Endothelial cell of umbilical vein (primary cell): ENCODE results near the gene OPCML. TPM values are rescaled to one million over a fixed set of nuclear protein-coding genes. Genes with fewer than 3 reads are reported as not detected.

ENCODE experiments used
- BruUV-seq: library from RNA; stranded (reverse); fragments of 400-500 nt; replicated peaks from 2 replicates; lab custom pipeline; 2021; lab: Mats Ljungman, UMichigan
- CTCF ChIA-PET: fragments of 300-600, 350-600 bp; sonication (Branson Sonifier 250); formaldehyde crosslinking; loops from one replicate; lab custom pipeline; 2021; ENCODE audit warnings: antibody characterized with exemption, inconsistent platforms; lab: Charles Lee
- POLR2A ChIA-PET: fragments of 300-600, 350-600 bp; sonication (Branson Sonifier 250); formaldehyde crosslinking; loops from one replicate; lab custom pipeline; 2021; ENCODE audit warnings: antibody characterized with exemption, inconsistent platforms; lab: Charles Lee
- DNase-seq: peaks from one replicate; pipeline ENCODE4 v3.0.0-alpha.2; 2011; ENCODE audit warnings: low read depth, low spot score
- FAIRE-seq: peaks from 2 replicates; lab custom pipeline; 2011; peaks lifted over from hg19 to GRCh38; lab: Jason Lieb, UNC
- H2AFZ ChIP-seq: 2 replicates; pipeline ENCODE4 v1.6.0; 2012; ENCODE audit warnings: low read depth, low read length, control low read depth, inconsistent platforms
- H3K27ac ChIP-seq: 2 replicates; pipeline ENCODE4 v1.5.1; 2011; ENCODE audit warnings: low read depth, mild to moderate bottlenecking, control low read depth, low read length, moderate library complexity; ENCODE audit not compliant: insufficient read depth
- H3K27me3 ChIP-seq, 2 experiments: 2 replicates each; pipeline versions ENCODE4 v1.6.0 to v1.6.1; 2011; ENCODE audit warnings: low read length in 2 of 2, mixed read lengths in 1 of 2; ENCODE audit not compliant: control insufficient read depth in 2 of 2, insufficient read depth in 2 of 2
- H3K36me3 ChIP-seq, 2 experiments: 2 replicates in 1 of 2; 3 replicates in 1 of 2; pipeline ENCODE4 v1.5.1; 2011; ENCODE audit warnings: low read length in 2 of 2, mild to moderate bottlenecking in 1 of 2, moderate library complexity in 1 of 2; ENCODE audit not compliant: control insufficient read depth in 2 of 2, insufficient read depth in 2 of 2; ENCODE audit errors: extremely low read depth in 1 of 2
- H3K4me1 ChIP-seq: 3 replicates; pipeline ENCODE4 v1.5.1; 2011; ENCODE audit warnings: mild to moderate bottlenecking, low read length; ENCODE audit not compliant: control insufficient read depth, insufficient read depth; ENCODE audit errors: extremely low read depth
- H3K4me2 ChIP-seq: 2 replicates; pipeline ENCODE4 v1.6.1; 2011; ENCODE audit warnings: low read length, control low read depth, mixed read lengths; ENCODE audit not compliant: insufficient read depth
- H3K4me3 ChIP-seq, 3 experiments: fragments of 200-600 bp in 1 of 3; sonication (generic), shearing (Covaris generic) in 1 of 3; replicated peaks in 1 of 3; 2 replicates each; pipeline ENCODE4 v1.5.1; 2011 to 2016; ENCODE audit warnings: control low read depth in 3 of 3, low read length in 3 of 3, mild to moderate bottlenecking in 2 of 3, inconsistent platforms in 1 of 3, low read depth in 1 of 3, moderate library complexity in 1 of 3; ENCODE audit not compliant: insufficient read depth in 1 of 3
- H3K79me2 ChIP-seq: 2 replicates; pipeline ENCODE4 v1.6.0; 2012; ENCODE audit warnings: low read length, inconsistent platforms; ENCODE audit not compliant: control insufficient read depth, insufficient read depth
- H3K9ac ChIP-seq: replicated peaks from 2 replicates; pipeline ENCODE3; 2011; ENCODE audit warnings: low read length, control low read depth; ENCODE audit not compliant: insufficient read depth; ENCODE audit errors: extremely low read depth
- H3K9me1 ChIP-seq: replicated peaks from 3 replicates; pipeline ENCODE4 v1.6.0; 2011; ENCODE audit warnings: mild to moderate bottlenecking, low read length; ENCODE audit not compliant: control insufficient read depth, insufficient read depth; ENCODE audit errors: extremely low read depth
- H3K9me3 ChIP-seq: replicated peaks from 2 replicates; pipeline ENCODE4 v1.5.1; 2012; ENCODE audit warnings: low read length, inconsistent platforms; ENCODE audit not compliant: control insufficient read depth, insufficient read depth
- H4K20me1 ChIP-seq: replicated peaks from 2 replicates; pipeline ENCODE3; 2011; ENCODE audit warnings: mild to moderate bottlenecking, low read length; ENCODE audit not compliant: control insufficient read depth, insufficient read depth; ENCODE audit errors: extremely low read depth
- FOS ChIP-seq: IDR thresholded peaks from 2 replicates; pipeline ENCODE4 v1.6.1; 2011; ENCODE audit warnings: mild to moderate bottlenecking, low read length, moderate library complexity, borderline replicate concordance; ENCODE audit not compliant: insufficient read depth
- GATA2 ChIP-seq: IDR thresholded peaks from 2 replicates; pipeline ENCODE4 v1.7.0; 2011; ENCODE audit warnings: low read depth, mild to moderate bottlenecking, moderate library complexity, mixed read lengths, low read length; ENCODE audit not compliant: insufficient read length, insufficient read depth
- JUN ChIP-seq: IDR thresholded peaks from 2 replicates; pipeline ENCODE4 v1.6.1; 2011; ENCODE audit warnings: borderline replicate concordance, low read depth; ENCODE audit not compliant: insufficient read length, insufficient read depth
- MYC ChIP-seq: IDR thresholded peaks from one replicate; pipeline ENCODE4 v1.6.1; 2011; ENCODE audit warnings: mild to moderate bottlenecking, low read depth, low read length
- POLR2A ChIP-seq: IDR thresholded peaks from 2 replicates; pipeline ENCODE4 v1.6.1; 2012; ENCODE audit warnings: low read depth, mild to moderate bottlenecking, control low read depth, low read length
- POLR2AphosphoS5 ChIP-seq: IDR thresholded peaks from 2 replicates; pipeline ENCODE4 v1.6.1; 2012; ENCODE audit warnings: low read depth, mild to moderate bottlenecking, control low read depth, low read length, moderate library complexity; ENCODE audit not compliant: insufficient read depth
- dilution Hi-C: fragments of 300-500 bp; cut with MboI; formaldehyde crosslinking; loops from one replicate; pipeline ENCODE4 v1.15.0; 2019; ENCODE audit warnings: low sequenced_read_pairs; ENCODE audit not compliant: extremely low pct_ligation_motif_present
- intact Hi-C: fragments of 100-400 bp; cut with micrococcal nuclease; formaldehyde crosslinking; loops from one replicate; pipeline ENCODE4 v1.10.0; 2022
- polyA plus RNA-seq, 4 experiments: library from polyadenylated mRNA; depleted of rRNA in 3 of 4; stranded (reverse) in 3 of 4; unstranded in 1 of 4; fragments of >200 nt; gene quantifications; 2 replicates each; pipeline versions ENCODE4 v1.2.1 to v1.2.3, GENCODE V29; 2011 to 2012; ENCODE audit warnings: missing spikeins in 1 of 4
- total RNA-seq: library from RNA; stranded (reverse); gene quantifications from 2 replicates; pipeline ENCODE4 v1.2.3, GENCODE V29; 2021
- TF ChIP-seq, protein P1 (sequence below), 2 donors: IDR thresholded peaks; 1 replicate in 1 of 2; 2 replicates in 1 of 2; pipeline ENCODE4 v1.5.1; 2011; ENCODE audit warnings: low read length in 2 of 2, mild to moderate bottlenecking in 2 of 2, moderate library complexity in 2 of 2, control low read depth in 1 of 2, inconsistent platforms in 1 of 2, low read depth in 1 of 2; ENCODE audit not compliant: insufficient read depth in 1 of 2; ENCODE audit errors: extremely low read depth in 1 of 2
- TF ChIP-seq, protein P2 (sequence below): IDR thresholded peaks from 2 replicates; pipeline ENCODE4 v1.6.1; 2011; ENCODE audit not compliant: insufficient read depth, insufficient read length

The OPCML gene
- total and polyA plus RNA-seq, 2 donors (not counting 3 experiments of a cell fraction or from before 2014, with no cell fraction given) = not detected

DNA sequence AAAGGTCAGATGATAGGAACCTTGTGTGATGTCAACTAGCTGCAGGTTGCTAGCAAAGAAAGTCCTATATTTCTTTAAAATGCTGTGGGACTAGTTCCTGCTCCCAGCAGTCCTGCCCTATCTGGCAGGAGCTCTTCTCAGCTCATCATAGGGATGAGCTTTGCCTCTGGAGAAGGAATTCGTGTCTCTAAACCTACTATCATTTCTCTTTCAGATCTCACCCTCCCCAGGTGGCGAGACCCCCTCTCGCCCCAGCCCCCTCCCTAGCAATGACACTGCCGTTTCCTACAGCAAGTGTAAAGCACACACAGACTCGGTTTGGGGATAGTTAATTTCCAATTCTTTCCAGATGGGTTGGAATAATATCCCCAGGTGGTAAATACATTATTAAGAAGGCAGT, 533.3 kb downstream of the OPCML start:
- no peak for FAIRE-seq
- Histone ChIP-seq H3K36me3 (no peaks in the 10 kb centered on the region), H4K20me1 (no peaks in the 10 kb centered on the region), H3K9me1 (no peaks in the 10 kb centered on the region), H3K27me3 (no peaks in the 10 kb centered on the region), H3K27ac (no peak overlapping the region), H3K79me2 (no peaks in the 10 kb centered on the region), H3K9ac (no peak overlapping the region), H2AFZ (no peak overlapping the region), H3K4me3 (no peak overlapping the region), H3K9me3 (no peaks in the 10 kb centered on the region), H3K4me1 (no peaks in the 10 kb centered on the region), H3K4me2 (no peak overlapping the region)
- no peak for DNase-seq
- POLR2A ChIA-PET = no interaction called here
- no TSS peak for BruUV-seq
- intact Hi-C loops = no loop called here
- CTCF ChIA-PET = no interaction called here
- dilution Hi-C loops = no loop called here
- TF ChIP-seq MYC (no peak), POLR2AphosphoS5 (no peak), FOS (no peak), JUN (no peak), GATA2 (no peak), POLR2A (no peak)
- TF ChIP-seq, protein P1, sequence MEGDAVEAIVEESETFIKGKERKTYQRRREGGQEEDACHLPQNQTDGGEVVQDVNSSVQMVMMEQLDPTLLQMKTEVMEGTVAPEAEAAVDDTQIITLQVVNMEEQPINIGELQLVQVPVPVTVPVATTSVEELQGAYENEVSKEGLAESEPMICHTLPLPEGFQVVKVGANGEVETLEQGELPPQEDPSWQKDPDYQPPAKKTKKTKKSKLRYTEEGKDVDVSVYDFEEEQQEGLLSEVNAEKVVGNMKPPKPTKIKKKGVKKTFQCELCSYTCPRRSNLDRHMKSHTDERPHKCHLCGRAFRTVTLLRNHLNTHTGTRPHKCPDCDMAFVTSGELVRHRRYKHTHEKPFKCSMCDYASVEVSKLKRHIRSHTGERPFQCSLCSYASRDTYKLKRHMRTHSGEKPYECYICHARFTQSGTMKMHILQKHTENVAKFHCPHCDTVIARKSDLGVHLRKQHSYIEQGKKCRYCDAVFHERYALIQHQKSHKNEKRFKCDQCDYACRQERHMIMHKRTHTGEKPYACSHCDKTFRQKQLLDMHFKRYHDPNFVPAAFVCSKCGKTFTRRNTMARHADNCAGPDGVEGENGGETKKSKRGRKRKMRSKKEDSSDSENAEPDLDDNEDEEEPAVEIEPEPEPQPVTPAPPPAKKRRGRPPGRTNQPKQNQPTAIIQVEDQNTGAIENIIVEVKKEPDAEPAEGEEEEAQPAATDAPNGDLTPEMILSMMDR (IDR thresholded peaks at IDR 0.05; ENCODE audit: extremely low read depth in 1 of 2, insufficient read depth in 1 of 2, low read depth in 1 of 2, low read length in 2 of 2) = no peak
- TF ChIP-seq, protein P2, sequence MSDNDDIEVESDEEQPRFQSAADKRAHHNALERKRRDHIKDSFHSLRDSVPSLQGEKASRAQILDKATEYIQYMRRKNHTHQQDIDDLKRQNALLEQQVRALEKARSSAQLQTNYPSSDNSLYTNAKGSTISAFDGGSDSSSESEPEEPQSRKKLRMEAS = no peak
